ENCODE results near the gene PGAP1. TPM values are rescaled to one million over a fixed set of nuclear protein-coding genes. Genes with fewer than 3 reads are reported as not detected.

PGAP1 gene
- total RNA-seq, 4 donors from 2014 or later, result 6.9 to 26.0 (median 14.0) TPM

DNA sequence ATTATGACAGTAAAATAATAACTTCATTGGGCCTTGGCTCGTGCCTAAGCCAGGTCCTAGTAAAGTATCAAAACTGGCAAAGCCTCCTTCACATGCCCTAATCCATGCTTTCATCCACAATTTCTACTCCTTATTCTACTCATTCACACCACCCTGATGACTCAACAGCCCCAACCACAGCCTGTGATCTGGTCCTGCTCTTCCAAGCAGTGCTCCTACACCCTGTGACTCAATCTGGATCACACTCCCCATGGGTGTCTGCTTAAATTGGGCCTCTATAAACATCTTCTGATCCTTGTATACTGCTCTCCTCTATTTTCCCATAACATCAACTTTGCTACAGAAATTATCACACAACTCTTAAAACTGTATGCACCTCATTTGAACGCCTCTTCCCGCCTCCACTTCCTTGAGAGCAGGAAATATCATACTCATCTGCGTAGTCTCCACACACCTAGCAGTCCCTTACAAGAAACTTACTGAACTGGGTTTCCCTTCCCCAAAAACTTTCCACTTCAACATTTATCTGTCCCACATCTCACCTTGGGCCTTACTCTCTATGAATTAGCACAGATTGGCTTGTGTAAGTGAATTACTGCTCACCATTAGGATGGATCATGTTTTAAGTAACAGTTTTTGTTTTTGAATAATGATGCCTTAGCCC lies 142.9 kb downstream of the PGAP1 start:
- Histone ChIP-seq H3K9me3 (no peaks in the 10 kb centered on the region), H3K27me3 (no peaks in the 10 kb centered on the region), H3K36me3 (peaks cover 38 to 46% of the 10 kb centered on the region in 2 donors), H3K27ac (no peak overlapping the region), H3K4me3 (replicated peaks in 1 of 3) (no peak overlapping the region), H3K4me1 (no peaks in the 10 kb centered on the region)
- TF ChIP-seq POLR2A (IDR thresholded peaks at IDR 0.05), result no peak
- TF ChIP-seq, protein P1, sequence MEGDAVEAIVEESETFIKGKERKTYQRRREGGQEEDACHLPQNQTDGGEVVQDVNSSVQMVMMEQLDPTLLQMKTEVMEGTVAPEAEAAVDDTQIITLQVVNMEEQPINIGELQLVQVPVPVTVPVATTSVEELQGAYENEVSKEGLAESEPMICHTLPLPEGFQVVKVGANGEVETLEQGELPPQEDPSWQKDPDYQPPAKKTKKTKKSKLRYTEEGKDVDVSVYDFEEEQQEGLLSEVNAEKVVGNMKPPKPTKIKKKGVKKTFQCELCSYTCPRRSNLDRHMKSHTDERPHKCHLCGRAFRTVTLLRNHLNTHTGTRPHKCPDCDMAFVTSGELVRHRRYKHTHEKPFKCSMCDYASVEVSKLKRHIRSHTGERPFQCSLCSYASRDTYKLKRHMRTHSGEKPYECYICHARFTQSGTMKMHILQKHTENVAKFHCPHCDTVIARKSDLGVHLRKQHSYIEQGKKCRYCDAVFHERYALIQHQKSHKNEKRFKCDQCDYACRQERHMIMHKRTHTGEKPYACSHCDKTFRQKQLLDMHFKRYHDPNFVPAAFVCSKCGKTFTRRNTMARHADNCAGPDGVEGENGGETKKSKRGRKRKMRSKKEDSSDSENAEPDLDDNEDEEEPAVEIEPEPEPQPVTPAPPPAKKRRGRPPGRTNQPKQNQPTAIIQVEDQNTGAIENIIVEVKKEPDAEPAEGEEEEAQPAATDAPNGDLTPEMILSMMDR (IDR thresholded peaks at IDR 0.05), result no peak
- no peak for DNase-seq
- WGBS, 2 donors, result 91 to 96% methylated on average over 4 of the region's 4 CpGs
- intact Hi-C loops (cut with DNase I), result no loop called here

Small RNAs within 50 kb of the gene (small RNA-seq; reads per million reads assigned to genes)
- not detected for gene AC012486.1

Other genes with a start within 250 kb of the PGAP1 start
- 10 to 100 TPM; 32.0 to 46.0 (median 38.5) TPM for gene GTF3C3, start 127.0 kb downstream of the PGAP1 start, total RNA-seq
- gene C2orf66, start 117.4 kb downstream of the PGAP1 start, total RNA-seq, result not detected